T-cell (primary cell): ENCODE data around the gene CEBPZ. TPM values are rescaled to one million over a fixed set of nuclear protein-coding genes. Genes with fewer than 3 reads are reported as not detected.
"Not testable (repeated sequence)": the region's sequence is repeated elsewhere in the genome, so short reads cannot be mapped to it uniquely, and the experiment has no call there.

ENCODE experiments used
- ATAC-seq, 4 experiments: fragments of 200-7000 bp in 3 of 4; fragments of 150-1000 bp in 1 of 4; cut with Tn5 transposase; replicated peaks in 1 of 4; 1 replicate in 3 of 4; 2 replicates in 1 of 4; pipeline ENCODE4 v1.10.0; 2021; ENCODE audit warnings: moderate library complexity in 3 of 4, mild to moderate bottlenecking in 2 of 4, moderate number of reproducible peaks in 1 of 4
- CTCF ChIA-PET, 2 donors: fragments of 300-600 bp; sonication (Branson Sonifier 250); formaldehyde crosslinking; loops; one replicate each; lab custom pipeline; 2022; ENCODE audit warnings: antibody characterized with exemption in 2 of 2; lab: Charles Lee
- POLR2A ChIA-PET, 2 donors: fragments of 300-600 bp; sonication (Branson Sonifier 250); formaldehyde crosslinking; loops; one replicate each; lab custom pipeline; 2022; ENCODE audit warnings: antibody characterized with exemption in 2 of 2; lab: Charles Lee
- DNase-seq, 35 experiments: peaks; one replicate each; pipeline versions ENCODE4 v3.0.0 to v3.0.0-alpha.2; 2013 to 2023
- H3K27ac ChIP-seq: one replicate; pipeline ENCODE4 v1.5.1; 2013; ENCODE audit warnings: low read length
- H3K27me3 ChIP-seq, 2 experiments: replicated peaks in 1 of 2; 1 replicate in 1 of 2; 2 replicates in 1 of 2; pipeline versions ENCODE4 v1.6.1 to v1.7.0; 2013; ENCODE audit warnings: low read length in 1 of 2, mixed read lengths in 1 of 2; ENCODE audit not compliant: control insufficient read depth in 2 of 2, insufficient read depth in 2 of 2; ENCODE audit errors: extremely low read depth in 1 of 2
- H3K36me3 ChIP-seq, 2 donors: 1 replicate in 1 of 2; 2 replicates in 1 of 2; pipeline versions ENCODE4 v1.6.1 to v1.7.0; 2013; ENCODE audit warnings: low read length in 1 of 2; ENCODE audit not compliant: control insufficient read depth in 2 of 2, insufficient read depth in 1 of 2; ENCODE audit errors: extremely low read depth in 1 of 2
- H3K4me1 ChIP-seq, 2 experiments: 1 replicate in 1 of 2; 2 replicates in 1 of 2; pipeline versions ENCODE4 v1.6.1 to v1.7.0; 2013; ENCODE audit warnings: low read length in 2 of 2, mixed read lengths in 1 of 2; ENCODE audit not compliant: insufficient read depth in 2 of 2, control insufficient read depth in 1 of 2; ENCODE audit errors: extremely low read depth in 1 of 2
- H3K4me3 ChIP-seq, 2 donors: 1 replicate in 1 of 2; 2 replicates in 1 of 2; pipeline versions ENCODE4 v1.5.1 to v1.7.0; 2013; ENCODE audit warnings: mild to moderate bottlenecking in 2 of 2, low read length in 1 of 2, moderate library complexity in 1 of 2; ENCODE audit not compliant: control insufficient read depth in 1 of 2; ENCODE audit errors: extremely low read depth in 1 of 2
- H3K9me3 ChIP-seq: 2 replicates; pipeline ENCODE4 v1.7.0; 2013
- H3K27ac Mint-ChIP-seq, 2 donors: one replicate each; pipeline ENCODE4 v1.8.0; 2020 to 2021; ENCODE audit warnings: mild to moderate bottlenecking in 2 of 2, mixed read lengths in 2 of 2
- H3K27me3 Mint-ChIP-seq, 2 donors: one replicate each; pipeline ENCODE4 v1.8.0; 2021 to 2022; ENCODE audit warnings: mixed read lengths in 2 of 2
- H3K36me3 Mint-ChIP-seq: one replicate; pipeline ENCODE4 v1.8.0; 2021; ENCODE audit warnings: mixed read lengths
- H3K4me1 Mint-ChIP-seq, 3 donors: one replicate each; pipeline ENCODE4 v1.8.0; 2020 to 2022; ENCODE audit warnings: mixed read lengths in 3 of 3, mild to moderate bottlenecking in 1 of 3
- H3K4me3 Mint-ChIP-seq, 3 donors: one replicate each; pipeline ENCODE4 v1.8.0; 2020 to 2022; ENCODE audit warnings: mild to moderate bottlenecking in 3 of 3, mixed read lengths in 3 of 3, moderate library complexity in 3 of 3
- H3K9me3 Mint-ChIP-seq, 3 donors: one replicate each; pipeline ENCODE4 v1.8.0; 2020 to 2022; ENCODE audit warnings: mixed read lengths in 3 of 3
- WGBS: methylation state at CpG from one replicate; pipeline ENCODE4 v1.1.5; 2013; ENCODE audit warnings: missing lambda C conversion rate; ENCODE audit not compliant: insufficient coverage; 5-methylcytosine and 5-hydroxymethylcytosine counted together
- total RNA-seq, 35 experiments: library from RNA in 6 of 35; stranded (reverse) in 6 of 35; fragments of 120-200 nt in 1 of 35; gene quantifications; one replicate each; pipeline versions ENCODE4 v1.2.1 to v1.2.4 and lab custom pipeline; 2013 to 2026

Gene CEBPZ
- total RNA-seq, 5 donors from 2014 or later (not counting 1 experiment from before 2014, with no cell fraction given), result 50.6 to 61.5 (median 58.1) TPM

DNA sequence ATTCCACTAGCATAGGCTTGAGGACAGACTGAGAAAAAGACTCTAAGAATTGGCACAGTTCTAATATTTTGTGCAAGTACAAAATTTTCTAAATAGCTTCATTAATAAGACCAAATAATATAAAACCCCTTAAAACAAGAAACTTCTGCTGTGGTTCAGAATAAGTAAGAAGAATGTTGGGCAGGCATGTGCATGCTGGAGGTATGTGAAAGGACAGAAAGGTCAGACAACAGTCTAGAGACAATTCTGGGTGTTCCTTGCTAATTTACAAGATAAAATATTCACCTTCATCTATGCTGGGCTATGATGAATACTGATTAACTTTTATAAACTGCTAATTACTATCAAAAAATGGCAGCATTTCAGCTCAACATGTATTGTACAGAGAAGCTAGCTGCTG lies 20.2 kb downstream of the CEBPZ start:
- H3K9me3 Mint-ChIP-seq, result peaks cover 16 to 34% (median 22%) of the 10 kb centered on the region in 3 donors
- no peak overlapping the region for H3K27ac Mint-ChIP-seq
- peaks cover 17 to 25% (median 18%) of the 10 kb centered on the region in 3 donors for H3K4me1 Mint-ChIP-seq
- H3K27me3 Mint-ChIP-seq, result no peaks in the 10 kb centered on the region
- H3K4me1 ChIP-seq, result no peaks in the 10 kb centered on the region
- POLR2A ChIA-PET, result interaction anchor here (0.6 kb wide), 2 partner anchors 18 to 53 kb away, joined by 3 to 5 read pairs; no protein-coding TSS in a partner anchor
- H3K27me3 ChIP-seq, result no peaks in the 10 kb centered on the region
- CTCF ChIA-PET, result no interaction called here
- no peak overlapping the region for H3K27ac ChIP-seq
- peaks cover 74% of the 10 kb centered on the region for H3K36me3 Mint-ChIP-seq
- ATAC-seq (no peak), DNase-seq (no peak)
- peaks cover 3% of the 10 kb centered on the region for H3K9me3 ChIP-seq
- no peak overlapping the region for H3K4me3 ChIP-seq
- H3K4me3 Mint-ChIP-seq, result no peak overlapping the region
- H3K36me3 ChIP-seq, result peaks cover 0 to 91% of the 10 kb centered on the region in 2 donors

DNA sequence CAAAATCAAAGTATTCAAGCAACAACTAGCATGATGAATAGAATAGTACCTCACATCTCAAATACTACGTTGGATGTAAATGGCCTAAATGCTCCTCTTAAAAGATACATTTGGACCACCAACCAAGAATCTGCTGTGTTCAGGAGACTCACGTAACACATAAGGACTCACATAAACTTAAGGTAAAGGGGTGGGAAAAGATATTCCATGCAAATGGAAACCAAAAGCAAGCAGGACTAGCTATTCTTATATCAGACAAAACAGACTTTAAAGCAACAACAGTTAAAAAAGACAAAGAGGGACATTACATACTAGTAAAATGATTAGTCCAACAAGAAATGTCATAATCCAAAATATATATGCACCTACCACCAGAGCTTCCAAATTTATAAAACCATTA lies 24.6 kb downstream of the CEBPZ start:
- ATAC-seq, result not testable (repeated sequence)

DNA sequence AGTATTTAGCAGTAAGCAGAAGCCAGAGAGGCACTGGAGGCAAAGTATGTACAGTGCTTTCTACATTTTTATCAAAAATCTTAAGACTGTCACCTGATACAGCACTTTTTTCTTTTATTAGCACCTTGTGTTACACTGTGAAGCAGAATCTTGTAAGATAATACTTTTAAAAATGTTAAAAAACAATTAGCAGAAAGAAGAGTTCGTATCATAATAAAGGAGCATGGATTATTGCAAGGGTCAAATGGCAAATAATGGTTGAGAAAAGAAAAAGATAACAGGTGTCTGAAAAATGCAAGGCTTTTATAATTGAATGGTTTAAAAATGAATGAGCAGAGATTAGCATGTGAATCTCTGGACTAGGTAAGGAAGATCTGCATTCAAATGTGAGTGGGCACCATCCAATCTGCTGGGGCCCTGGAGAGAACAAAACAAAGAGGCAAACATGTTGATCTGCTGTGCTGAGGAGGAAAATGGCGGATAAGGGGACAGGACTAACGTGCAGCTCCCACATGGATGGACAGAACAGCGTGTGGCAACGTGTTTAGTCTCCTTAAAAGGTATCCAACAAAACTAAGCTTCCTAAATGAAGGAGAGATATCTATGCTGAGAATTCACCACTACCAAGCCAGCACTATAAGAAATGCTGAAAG lies 25.6 kb downstream of the CEBPZ start:
- Histone ChIP-seq H3K4me3 (no peak overlapping the region), H3K9me3 (peaks cover 3% of the 10 kb centered on the region), H3K4me1 (no peaks in the 10 kb centered on the region), H3K27ac (no peak overlapping the region), H3K27me3 (no peaks in the 10 kb centered on the region), H3K36me3 (peaks cover 6 to 78% of the 10 kb centered on the region in 2 donors)
- ATAC-seq, result no peak
- Mint-ChIP-seq H3K36me3 (peaks cover 91% of the 10 kb centered on the region), H3K4me3 (no peak overlapping the region), H3K9me3 (peaks cover 24 to 44% (median 25%) of the 10 kb centered on the region in 3 donors), H3K27ac (no peak overlapping the region), H3K27me3 (no peaks in the 10 kb centered on the region), H3K4me1 (peaks cover 27 to 39% (median 32%) of the 10 kb centered on the region in 3 donors)
- 100% methylated on average over 3 of the region's 5 CpGs for WGBS
- CTCF ChIA-PET, result no interaction called here
- POLR2A ChIA-PET, result no interaction called here
- DNase-seq, result no peak

More for the DNA sequence above, 24.6 kb downstream of the CEBPZ start:
- Mint-ChIP-seq H3K4me1 (peaks cover 25 to 32% (median 26%) of the 10 kb centered on the region in 3 donors), H3K9me3 (peaks cover 24 to 44% (median 25%) of the 10 kb centered on the region in 3 donors), H3K36me3 (peaks cover 93% of the 10 kb centered on the region)
- H3K4me1 ChIP-seq, H3K4me3 ChIP-seq, DNase-seq, H3K27ac Mint-ChIP-seq, CTCF ChIA-PET, H3K27ac ChIP-seq, H3K4me3 Mint-ChIP-seq, H3K27me3 Mint-ChIP-seq, H3K9me3 ChIP-seq, H3K27me3 ChIP-seq, POLR2A ChIA-PET: not testable (repeated sequence)
- no CpG with 5 or more reads among the region's 2 CpGs for WGBS
- peaks cover 5 to 81% of the 10 kb centered on the region in 2 donors for H3K36me3 ChIP-seq

DNA sequence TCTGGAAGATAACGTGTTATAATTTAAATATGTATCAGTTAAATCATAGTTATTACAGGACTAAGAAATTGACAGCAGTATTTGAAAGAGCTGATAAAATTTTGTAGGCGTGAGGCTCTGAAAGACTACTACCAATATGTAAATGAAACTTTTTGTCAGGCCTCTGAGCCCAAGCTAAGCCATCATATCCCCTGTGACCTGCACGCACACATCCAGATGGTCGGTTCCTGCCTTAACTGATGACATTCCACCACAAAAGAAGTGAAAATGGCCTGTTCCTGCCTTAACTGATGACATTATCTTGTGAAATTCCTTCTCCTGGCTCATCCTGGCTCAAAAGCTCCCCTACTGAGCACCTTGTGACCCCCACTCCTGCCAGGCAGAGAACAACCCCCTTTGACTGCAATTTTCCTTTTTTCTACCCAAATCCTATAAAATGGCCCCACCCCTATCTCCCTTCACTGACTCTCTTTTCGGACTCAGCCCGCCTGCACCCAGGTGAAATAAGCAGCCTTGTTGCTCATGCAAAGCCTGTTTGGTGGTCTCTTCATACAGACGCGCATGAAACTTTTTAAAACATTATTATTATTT lies 26.2 kb downstream of the CEBPZ start:
- H3K27ac ChIP-seq, H3K4me1 ChIP-seq, H3K27me3 ChIP-seq, H3K4me3 Mint-ChIP-seq, H3K4me3 ChIP-seq, CTCF ChIA-PET, H3K27me3 Mint-ChIP-seq, POLR2A ChIA-PET, ATAC-seq, H3K27ac Mint-ChIP-seq, H3K9me3 ChIP-seq, DNase-seq: not testable (repeated sequence)
- H3K36me3 ChIP-seq, result peaks cover 6 to 74% of the 10 kb centered on the region in 2 donors
- 100% methylated on average over 4 of the region's 8 CpGs for WGBS
- peaks cover 32 to 44% (median 35%) of the 10 kb centered on the region in 3 donors for H3K4me1 Mint-ChIP-seq
- H3K36me3 Mint-ChIP-seq, result peaks cover 87% of the 10 kb centered on the region
- peaks cover 24 to 44% (median 25%) of the 10 kb centered on the region in 3 donors for H3K9me3 Mint-ChIP-seq

DNA sequence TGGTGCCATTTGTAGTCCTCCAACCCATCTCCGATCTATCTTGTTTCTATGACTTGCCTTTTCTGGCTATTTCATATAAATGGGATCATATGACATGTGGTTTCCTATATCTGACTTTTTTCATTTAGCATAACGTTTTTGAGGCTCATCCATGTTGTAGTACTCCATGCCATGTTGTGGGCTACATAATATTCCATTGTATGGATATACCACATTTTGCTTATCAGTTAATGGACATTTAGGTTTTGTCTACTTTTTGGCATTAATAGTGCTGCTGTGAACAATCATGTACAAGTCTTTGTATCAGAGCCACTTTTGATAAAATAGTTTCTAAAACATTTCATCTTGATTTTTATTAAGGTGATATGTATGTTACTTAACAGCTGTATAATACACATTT lies 27.7 kb downstream of the CEBPZ start:
- Mint-ChIP-seq H3K4me3 (no peak overlapping the region), H3K4me1 (peaks cover 41 to 55% (median 44%) of the 10 kb centered on the region in 3 donors), H3K36me3 (peaks cover 78% of the 10 kb centered on the region), H3K27ac (no peak overlapping the region), H3K9me3 (peaks cover 15 to 30% (median 21%) of the 10 kb centered on the region in 3 donors), H3K27me3 (no peaks in the 10 kb centered on the region)
- ATAC-seq, result no peak
- H3K4me3 ChIP-seq, result no peak overlapping the region
- H3K9me3 ChIP-seq, result peaks cover 3% of the 10 kb centered on the region
- H3K36me3 ChIP-seq, result peaks cover 6 to 66% of the 10 kb centered on the region in 2 donors
- ChIA-PET POLR2A (interaction anchor here in 1 of 2 donors (1.4 kb wide), 1 partner anchor 10 kb away, joined by 3 read pairs; no protein-coding TSS in a partner anchor), CTCF (no interaction called here)
- H3K4me1 ChIP-seq, result peaks cover 0 to 7% of the 10 kb centered on the region in 2 experiments
- WGBS, result no CpG with 5 or more reads among the region's 2 CpGs
- no peak overlapping the region for H3K27ac ChIP-seq
- H3K27me3 ChIP-seq, result no peaks in the 10 kb centered on the region
- no peak for DNase-seq

DNA sequence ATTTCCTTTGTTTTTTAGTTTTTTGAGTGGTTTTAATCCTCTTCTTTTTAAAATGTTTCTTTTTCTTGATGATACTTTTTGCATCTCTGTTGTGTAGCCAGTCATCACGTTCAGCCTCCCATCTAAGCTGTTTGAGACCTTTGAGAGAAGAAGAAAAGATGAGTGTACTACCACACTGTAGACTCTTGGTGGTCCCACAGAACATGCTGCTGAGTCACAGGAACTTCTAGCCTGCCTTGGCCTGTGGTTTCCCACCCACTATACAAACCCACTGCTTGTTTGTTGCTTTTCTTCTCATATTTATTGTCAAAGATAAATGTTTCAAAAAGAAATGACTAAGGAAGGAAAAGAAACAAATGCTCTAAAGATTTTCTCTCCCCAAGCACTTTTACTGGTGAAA lies 29.6 kb downstream of the CEBPZ start:
- POLR2A ChIA-PET, result interaction anchor here in 1 of 2 donors (0.6 kb wide), 1 partner anchor 8 kb away, joined by 3 read pairs; no protein-coding TSS in a partner anchor
- DNase-seq, result peak in 11 of 35 experiments; percentile 3 to 43 (median 10)
- H3K4me1 Mint-ChIP-seq, result peaks cover 39 to 59% (median 45%) of the 10 kb centered on the region in 3 donors

More for the DNA sequence above, 29.6 kb downstream of the CEBPZ start:
- H3K4me1 ChIP-seq, result peaks cover 4 to 21% of the 10 kb centered on the region in 2 experiments
- H3K27me3 Mint-ChIP-seq, result no peaks in the 10 kb centered on the region
- peaks cover 59% of the 10 kb centered on the region for H3K36me3 Mint-ChIP-seq
- peaks cover 6 to 49% of the 10 kb centered on the region in 2 donors for H3K36me3 ChIP-seq
- peaks cover 4 to 13% (median 10%) of the 10 kb centered on the region in 3 donors for H3K9me3 Mint-ChIP-seq
- no peak overlapping the region for H3K27ac ChIP-seq
- H3K27ac Mint-ChIP-seq, result peak overlapping the region; percentile 24 to 75
- no CpG with 5 or more reads among the region's 1 CpG for WGBS
- peak in 3 of 4 experiments; percentile 53 to 73 (median 59) for ATAC-seq
- no peaks in the 10 kb centered on the region for H3K27me3 ChIP-seq
- H3K4me3 ChIP-seq, result no peak overlapping the region
- no peak overlapping the region for H3K4me3 Mint-ChIP-seq
- CTCF ChIA-PET, result no interaction called here
- H3K9me3 ChIP-seq, result no peaks in the 10 kb centered on the region
